Osteocyte (in vitro differentiated cells): ENCODE results near the gene RAPGEF4. TPM values are rescaled to one million over a fixed set of nuclear protein-coding genes. Genes with fewer than 3 reads are reported as not detected.
A peak's percentile ranks its signal among the peaks of the same experiment; 100 is the strongest.

Source experiments
- DNase-seq: peaks from one replicate; pipeline ENCODE4 v3.0.0; 2021; ENCODE audit warnings: mixed read lengths; ENCODE audit not compliant: unreplicated experiment; ENCODE audit errors: extremely low spot score
- H3K27ac Mint-ChIP-seq: one replicate; pipeline ENCODE4 v1.8.0; 2021; ENCODE audit warnings: mild to moderate bottlenecking, mixed read lengths; ENCODE audit not compliant: unreplicated experiment
- H3K27me3 Mint-ChIP-seq: one replicate; pipeline ENCODE4 v1.8.0; 2021; ENCODE audit warnings: mixed read lengths; ENCODE audit not compliant: unreplicated experiment
- H3K36me3 Mint-ChIP-seq: one replicate; pipeline ENCODE4 v1.8.0; 2021; ENCODE audit warnings: mixed read lengths; ENCODE audit not compliant: unreplicated experiment
- H3K4me1 Mint-ChIP-seq: one replicate; pipeline ENCODE4 v1.8.0; 2021; ENCODE audit warnings: mixed read lengths; ENCODE audit not compliant: unreplicated experiment
- H3K4me3 Mint-ChIP-seq: one replicate; pipeline ENCODE4 v1.8.0; 2021; ENCODE audit warnings: mild to moderate bottlenecking, moderate library complexity, mixed read lengths; ENCODE audit not compliant: unreplicated experiment
- H3K9me3 Mint-ChIP-seq: one replicate; pipeline ENCODE4 v1.8.0; 2021; ENCODE audit warnings: mixed read lengths; ENCODE audit not compliant: unreplicated experiment
- total RNA-seq: library from RNA; stranded (reverse); gene quantifications from 2 replicates; pipeline ENCODE4 v1.2.1, GENCODE V29; 2021
- TF ChIP-seq, protein P1 (sequence below): fragments of 200-600 bp; sonication (generic); IDR thresholded peaks from 2 replicates; pipeline ENCODE4 v1.5.0; 2021; ENCODE audit warnings: antibody characterized with exemption, mild to moderate bottlenecking, moderate library complexity

RAPGEF4 gene
- total RNA-seq, 1 donor from 2014 or later, result 0.91 TPM

GRCh38 chr2:172725284-172725683 is 10.4 kb upstream of the RAPGEF4 start:
- no peak for DNase-seq
- Mint-ChIP-seq H3K4me1 (peaks cover 5% of the 10 kb centered on the region), H3K27ac (no peak overlapping the region), H3K27me3 (no peaks in the 10 kb centered on the region), H3K36me3 (no peaks in the 10 kb centered on the region), H3K9me3 (no peaks in the 10 kb centered on the region), H3K4me3 (no peak overlapping the region)
- TF ChIP-seq, protein P1, sequence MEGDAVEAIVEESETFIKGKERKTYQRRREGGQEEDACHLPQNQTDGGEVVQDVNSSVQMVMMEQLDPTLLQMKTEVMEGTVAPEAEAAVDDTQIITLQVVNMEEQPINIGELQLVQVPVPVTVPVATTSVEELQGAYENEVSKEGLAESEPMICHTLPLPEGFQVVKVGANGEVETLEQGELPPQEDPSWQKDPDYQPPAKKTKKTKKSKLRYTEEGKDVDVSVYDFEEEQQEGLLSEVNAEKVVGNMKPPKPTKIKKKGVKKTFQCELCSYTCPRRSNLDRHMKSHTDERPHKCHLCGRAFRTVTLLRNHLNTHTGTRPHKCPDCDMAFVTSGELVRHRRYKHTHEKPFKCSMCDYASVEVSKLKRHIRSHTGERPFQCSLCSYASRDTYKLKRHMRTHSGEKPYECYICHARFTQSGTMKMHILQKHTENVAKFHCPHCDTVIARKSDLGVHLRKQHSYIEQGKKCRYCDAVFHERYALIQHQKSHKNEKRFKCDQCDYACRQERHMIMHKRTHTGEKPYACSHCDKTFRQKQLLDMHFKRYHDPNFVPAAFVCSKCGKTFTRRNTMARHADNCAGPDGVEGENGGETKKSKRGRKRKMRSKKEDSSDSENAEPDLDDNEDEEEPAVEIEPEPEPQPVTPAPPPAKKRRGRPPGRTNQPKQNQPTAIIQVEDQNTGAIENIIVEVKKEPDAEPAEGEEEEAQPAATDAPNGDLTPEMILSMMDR, result no peak

DNA sequence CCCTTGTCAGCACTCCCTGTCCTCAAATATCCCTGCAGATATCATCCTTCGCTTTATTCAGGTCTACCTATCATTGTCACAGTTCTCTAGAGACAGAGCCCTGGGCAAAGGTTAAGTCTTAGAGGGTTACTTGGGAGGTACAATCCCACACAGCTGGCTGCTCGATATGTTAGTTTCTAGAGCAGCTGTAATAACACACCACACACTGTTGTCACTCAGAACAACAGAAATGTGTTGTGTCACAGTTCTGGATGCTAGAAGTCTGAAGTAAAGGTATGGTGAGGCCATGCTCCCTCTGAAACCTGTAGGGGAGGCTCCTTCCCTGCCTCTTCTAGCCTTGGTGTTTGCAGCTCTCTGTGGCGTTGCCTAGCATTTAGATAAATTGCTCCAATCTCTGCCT is 9.9 kb upstream of the RAPGEF4 start:
- H3K27me3 Mint-ChIP-seq, result peaks cover under 1% of the 10 kb centered on the region
- TF ChIP-seq, protein P1, result no peak
- no peaks in the 10 kb centered on the region for H3K36me3 Mint-ChIP-seq
- H3K4me1 Mint-ChIP-seq, result peaks cover 5% of the 10 kb centered on the region
- DNase-seq, result no peak
- H3K9me3 Mint-ChIP-seq, result no peaks in the 10 kb centered on the region
- no peak overlapping the region for H3K27ac Mint-ChIP-seq
- no peak overlapping the region for H3K4me3 Mint-ChIP-seq

GRCh38 chr2:172726172-172726735 is 9.4 kb upstream of the RAPGEF4 start:
- peaks cover 3% of the 10 kb centered on the region for H3K27me3 Mint-ChIP-seq
- no peak overlapping the region for H3K4me3 Mint-ChIP-seq
- no peak for DNase-seq
- peaks cover 5% of the 10 kb centered on the region for H3K4me1 Mint-ChIP-seq
- H3K27ac Mint-ChIP-seq, result no peak overlapping the region
- no peaks in the 10 kb centered on the region for H3K9me3 Mint-ChIP-seq
- TF ChIP-seq, protein P1, result no peak
- H3K36me3 Mint-ChIP-seq, result no peaks in the 10 kb centered on the region

GRCh38 chr2:172730411-172730810 is 5.2 kb upstream of the RAPGEF4 start:
- Mint-ChIP-seq H3K9me3 (no peaks in the 10 kb centered on the region), H3K27me3 (peaks cover 10% of the 10 kb centered on the region), H3K27ac (no peak overlapping the region), H3K4me1 (peaks cover 7% of the 10 kb centered on the region), H3K4me3 (no peak overlapping the region), H3K36me3 (no peaks in the 10 kb centered on the region)
- TF ChIP-seq, protein P1, result no peak
- DNase-seq, result no peak

DNA sequence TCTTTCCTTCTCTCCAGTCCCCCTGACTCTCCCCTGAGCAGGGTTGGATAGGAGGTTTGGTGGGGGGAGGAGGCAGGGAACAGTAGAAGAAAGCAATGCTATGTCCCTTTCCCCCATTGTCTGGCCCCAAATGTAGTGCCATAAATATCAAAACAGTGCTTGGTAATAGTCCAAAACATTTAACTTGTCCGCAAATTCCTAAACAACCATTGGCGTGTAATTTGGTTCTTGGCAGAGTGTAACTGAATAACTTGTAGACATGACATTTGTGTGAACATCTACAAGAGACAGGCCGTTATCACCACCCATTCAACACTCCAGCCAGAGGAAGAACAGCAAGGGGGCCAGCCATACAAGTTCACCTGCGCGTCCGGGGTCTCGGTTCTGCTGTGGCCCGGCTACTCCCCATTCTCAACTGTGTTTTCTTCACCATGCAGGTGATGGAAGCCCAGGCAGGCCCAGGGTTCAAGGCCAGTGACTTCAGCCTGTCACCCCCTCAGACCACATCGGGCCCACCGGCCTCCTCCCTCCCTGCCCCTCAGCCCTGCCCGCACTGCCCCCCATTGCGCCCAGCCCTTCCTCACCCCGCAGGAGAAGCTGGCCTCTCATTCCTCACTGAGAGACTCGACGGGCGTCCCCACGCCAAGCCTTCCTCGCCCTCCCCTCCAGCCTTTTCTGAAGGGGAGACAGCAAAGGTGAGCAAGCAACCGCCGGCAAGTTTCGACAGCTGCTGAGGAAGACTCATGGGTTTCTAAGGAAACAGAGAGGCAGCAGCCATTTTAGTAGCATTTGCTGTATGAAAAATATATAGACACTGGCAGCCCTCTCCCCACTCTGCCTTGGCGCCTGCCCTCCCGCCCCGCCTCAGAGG is 699 bp upstream of the RAPGEF4 start:
- H3K36me3 Mint-ChIP-seq, result no peaks in the 10 kb centered on the region
- H3K4me3 Mint-ChIP-seq, result peak overlapping the region; percentile 43
- TF ChIP-seq, protein P1, result no peak
- H3K27ac Mint-ChIP-seq, result no peak overlapping the region
- H3K9me3 Mint-ChIP-seq, result no peaks in the 10 kb centered on the region
- peaks cover 12% of the 10 kb centered on the region for H3K4me1 Mint-ChIP-seq
- H3K27me3 Mint-ChIP-seq, result peaks cover 28% of the 10 kb centered on the region
- DNase-seq, result no peak
